Lower lobe of right lung (tissue), 2 donors: Measurements from ENCODE around the gene IL22. TPM values are rescaled to one million over a fixed set of nuclear protein-coding genes. Genes with fewer than 3 reads are reported as not detected.

Source experiments
- ATAC-seq, 2 donors: fragments of 200-7000 bp; cut with Tn5 transposase; one replicate each; pipeline ENCODE4 v1.9.1; 2020 to 2022; ENCODE audit warnings: mild to moderate bottlenecking in 2 of 2, moderate library complexity in 2 of 2
- DNase-seq: peaks from one replicate; pipeline ENCODE4 v3.0.0-alpha.2; 2020
- H3K27ac ChIP-seq: fragments of 200-600 bp; one replicate; pipeline ENCODE4 v1.8.0; 2022
- H3K27me3 ChIP-seq: fragments of 200-600 bp; one replicate; pipeline ENCODE4 v1.8.0; 2022; ENCODE audit warnings: low read depth
- H3K36me3 ChIP-seq: fragments of 200-600 bp; one replicate; pipeline ENCODE4 v1.8.0; 2022; ENCODE audit warnings: mild to moderate bottlenecking
- H3K4me1 ChIP-seq: fragments of 200-600 bp; one replicate; pipeline ENCODE4 v1.8.0; 2022
- H3K4me3 ChIP-seq: fragments of 200-600 bp; one replicate; pipeline ENCODE4 v1.8.0; 2022; ENCODE audit warnings: mild to moderate bottlenecking
- H3K9me3 ChIP-seq: fragments of 200-600 bp; one replicate; pipeline ENCODE4 v1.8.0; 2022
- CTCF ChIP-seq: fragments of 200-600 bp; IDR thresholded peaks from one replicate; pipeline ENCODE4 v1.8.0; 2022; ENCODE audit warnings: antibody characterized with exemption, mild to moderate bottlenecking
- intact Hi-C: fragments of 100-400 bp; cut with DNase I; formaldehyde crosslinking; loops from one replicate; pipeline ENCODE4 v1.11.0; 2022
- total RNA-seq: library from RNA; stranded (reverse); fragmentation: NEBNext Ultra II Directional; extraction: Animal tissue kit (Norgen Biotek cat#: 25700); gene quantifications from one replicate; pipeline ENCODE4 v1.2.1, GENCODE V29; 2021
- donor health status: DM: no; HTN: yes; CAD: no; lungs with severe emphysema.

Gene IL22
- total RNA-seq, 1 donor from 2014 or later = not detected

DNA sequence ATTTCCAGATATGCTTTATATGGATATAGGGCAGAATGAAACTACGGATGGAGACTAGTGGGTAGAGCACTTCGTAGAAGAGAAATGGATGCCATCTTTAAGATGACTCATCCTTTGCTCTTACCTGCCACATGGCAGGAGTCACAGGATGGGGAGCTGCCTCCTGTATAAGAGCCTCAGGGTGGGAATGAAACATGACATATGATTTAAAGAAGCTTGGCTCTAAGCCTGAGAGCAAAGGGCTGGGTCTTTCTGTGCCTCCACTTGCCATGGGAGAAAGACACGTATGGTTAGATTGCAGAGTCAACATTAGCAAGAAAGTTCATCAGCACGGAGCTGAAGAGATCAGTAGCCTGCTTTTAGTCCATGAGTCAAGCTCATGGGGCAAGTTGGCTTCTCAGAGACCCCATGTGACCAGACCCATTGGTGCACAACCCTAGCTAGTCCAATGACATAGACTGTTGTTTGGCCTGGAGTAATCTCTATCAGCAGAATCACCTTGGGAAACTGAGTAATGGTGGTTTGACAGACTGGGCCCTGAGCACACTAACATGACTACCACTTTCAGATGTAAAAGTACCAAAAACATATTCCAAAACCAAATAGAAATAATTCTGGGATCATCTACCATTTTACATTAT lies 38.1 kb upstream of the IL22 start:
- TF ChIP-seq CTCF = no peak
- no peak for DNase-seq
- H3K4me3 ChIP-seq = no peak overlapping the region
- no peak overlapping the region for H3K27ac ChIP-seq
- intact Hi-C loops = no loop called here
- no peaks in the 10 kb centered on the region for H3K4me1 ChIP-seq
- peaks cover 14% of the 10 kb centered on the region for H3K36me3 ChIP-seq
- H3K9me3 ChIP-seq = no peaks in the 10 kb centered on the region
- no peak for ATAC-seq
- no peaks in the 10 kb centered on the region for H3K27me3 ChIP-seq

GRCh38 chr12:68290126-68290525 lies 36.7 kb upstream of the IL22 start:
- TF ChIP-seq CTCF = no peak
- peaks cover under 1% of the 10 kb centered on the region for H3K36me3 ChIP-seq
- H3K9me3 ChIP-seq = no peaks in the 10 kb centered on the region
- H3K27ac ChIP-seq = no peak overlapping the region
- DNase-seq (no peak), ATAC-seq (no peak)
- H3K27me3 ChIP-seq = no peaks in the 10 kb centered on the region
- H3K4me3 ChIP-seq = no peak overlapping the region
- intact Hi-C loops = no loop called here
- no peaks in the 10 kb centered on the region for H3K4me1 ChIP-seq

DNA sequence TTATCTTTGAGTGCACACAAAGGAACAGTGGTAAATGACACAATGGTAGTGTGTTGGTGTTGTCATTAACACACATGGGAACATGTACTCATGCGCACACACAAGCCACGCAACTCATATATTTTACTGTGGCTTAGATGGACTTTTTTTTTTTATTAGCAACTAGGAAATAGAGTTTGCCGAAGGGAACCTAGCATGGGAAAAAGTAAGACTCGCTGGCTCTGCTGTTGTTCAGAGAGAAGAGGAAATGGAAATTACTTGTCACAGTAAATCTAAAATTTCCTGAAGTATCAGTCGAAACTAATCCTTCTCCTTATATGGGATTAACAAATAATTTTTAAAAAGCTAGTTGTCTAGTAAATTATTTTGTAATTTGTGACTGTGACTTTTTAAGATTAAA lies 33.7 kb upstream of the IL22 start:
- no peaks in the 10 kb centered on the region for H3K36me3 ChIP-seq
- H3K27me3 ChIP-seq = no peaks in the 10 kb centered on the region
- TF ChIP-seq CTCF = no peak
- no peak for ATAC-seq
- H3K27ac ChIP-seq = no peak overlapping the region
- intact Hi-C loops = no loop called here
- no peaks in the 10 kb centered on the region for H3K9me3 ChIP-seq
- DNase-seq = no peak
- no peak overlapping the region for H3K4me3 ChIP-seq
- H3K4me1 ChIP-seq = no peaks in the 10 kb centered on the region

DNA sequence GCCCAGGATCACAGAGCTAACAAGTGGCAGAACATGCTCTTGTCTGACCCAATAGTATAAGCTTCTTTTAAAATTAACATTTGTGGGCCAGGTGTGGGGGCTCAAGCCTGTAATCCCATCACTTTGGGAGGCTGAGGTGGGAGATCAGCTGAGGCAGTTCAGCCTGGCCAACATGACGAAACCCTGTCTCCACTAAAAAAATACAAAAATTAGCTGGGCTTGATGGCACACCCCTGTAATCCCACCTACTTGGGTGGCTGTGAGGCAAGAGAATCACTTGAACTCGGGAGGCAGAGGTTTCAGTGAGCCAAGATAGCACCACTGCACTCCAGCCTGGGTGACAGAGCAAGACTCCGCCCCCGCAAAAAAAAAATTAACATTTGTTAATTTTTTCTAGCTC lies 33.0 kb upstream of the IL22 start:
- H3K4me3 ChIP-seq = no peak overlapping the region
- no peaks in the 10 kb centered on the region for H3K9me3 ChIP-seq
- no peaks in the 10 kb centered on the region for H3K4me1 ChIP-seq
- no peaks in the 10 kb centered on the region for H3K36me3 ChIP-seq
- ATAC-seq (no peak), DNase-seq (no peak)
- H3K27ac ChIP-seq = no peak overlapping the region
- TF ChIP-seq CTCF = no peak
- no peaks in the 10 kb centered on the region for H3K27me3 ChIP-seq
- intact Hi-C loops = no loop called here

GRCh38 chr12:68285541-68285940 lies 32.1 kb upstream of the IL22 start:
- Histone ChIP-seq H3K27me3 (no peaks in the 10 kb centered on the region), H3K27ac (no peak overlapping the region), H3K4me3 (no peak overlapping the region), H3K9me3 (no peaks in the 10 kb centered on the region), H3K4me1 (no peaks in the 10 kb centered on the region), H3K36me3 (no peaks in the 10 kb centered on the region)
- intact Hi-C loops = no loop called here
- DNase-seq = no peak
- no peak for ATAC-seq
- TF ChIP-seq CTCF = no peak
